Neural cell (in vitro differentiated cells): ENCODE measurements around the gene KLF18. TPM values are rescaled to one million over a fixed set of nuclear protein-coding genes. Genes with fewer than 3 reads are reported as not detected.

Experiments used
- H2AFZ ChIP-seq: fragments of 200-600, 300-800 bp; sonication (generic), shearing (Covaris generic); 2 replicates; pipeline ENCODE4 v1.6.0; 2014; ENCODE audit warnings: low read depth, mild to moderate bottlenecking, antibody characterized with exemption, low read length, moderate library complexity
- H3F3A ChIP-seq: fragments of 200-600 bp; shearing (Covaris generic); 2 replicates; pipeline ENCODE4 v1.6.1; 2016; ENCODE audit warnings: mild to moderate bottlenecking, moderate library complexity, mixed read lengths, antibody characterized with exemption, low read length; ENCODE audit not compliant: insufficient read depth, poor library complexity, severe bottlenecking
- H3K27ac ChIP-seq: fragments of 200-600, 300-800 bp; sonication (generic), shearing (Covaris generic); 2 replicates; pipeline ENCODE4 v1.5.1; 2014; ENCODE audit warnings: mild to moderate bottlenecking, low read length, moderate library complexity
- H3K27me3 ChIP-seq: fragments of 300-800, 200-600 bp; sonication (generic), shearing (Covaris generic); 2 replicates; pipeline ENCODE4 v1.6.0; 2014; ENCODE audit warnings: mild to moderate bottlenecking, low read depth, low read length, moderate library complexity; ENCODE audit not compliant: insufficient read depth
- H3K36me3 ChIP-seq: fragments of 300-800, 200-600 bp; sonication (generic), shearing (Covaris generic); 2 replicates; pipeline ENCODE4 v1.5.1; 2014; ENCODE audit warnings: mild to moderate bottlenecking, antibody characterized with exemption, low read length, moderate library complexity; ENCODE audit not compliant: insufficient read depth
- H3K4me2 ChIP-seq: fragments of 300-800, 200-600 bp; sonication (generic), shearing (Covaris generic); 2 replicates; pipeline ENCODE4 v1.6.0; 2014; ENCODE audit warnings: mild to moderate bottlenecking, low read length
- H3K4me3 ChIP-seq: fragments of 300-800, 200-600 bp; sonication (generic), shearing (Covaris generic); 2 replicates; pipeline ENCODE4 v1.5.1; 2014; ENCODE audit warnings: mild to moderate bottlenecking, low read length, moderate library complexity
- H3K79me2 ChIP-seq: fragments of 200-600 bp; shearing (Covaris generic); replicated peaks from 2 replicates; pipeline ENCODE4 v1.6.0; 2014; ENCODE audit warnings: mild to moderate bottlenecking, low read length, moderate library complexity; ENCODE audit not compliant: insufficient read depth
- H3K9ac ChIP-seq: fragments of 300-800, 200-600 bp; sonication (generic), shearing (Covaris generic); 2 replicates; pipeline ENCODE4 v1.6.1; 2016; ENCODE audit warnings: mild to moderate bottlenecking, low read length, mixed read lengths
- H3K9me2 ChIP-seq: fragments of 200-600 bp; shearing (Covaris generic); 2 replicates; pipeline ENCODE4 v1.6.1; 2016; ENCODE audit warnings: mild to moderate bottlenecking, low read length, mixed read lengths; ENCODE audit not compliant: insufficient read depth
- H3K9me3 ChIP-seq: fragments of 200-600, 300-800 bp; sonication (generic), shearing (Covaris generic); 2 replicates; pipeline ENCODE4 v1.6.1; 2016; ENCODE audit warnings: mild to moderate bottlenecking, mixed run types, low read length, moderate library complexity, mixed read lengths
- H4K20me1 ChIP-seq: fragments of 200-600 bp; shearing (Covaris generic); 2 replicates; pipeline ENCODE4 v1.6.1; 2016; ENCODE audit warnings: mild to moderate bottlenecking, mixed run types; ENCODE audit not compliant: insufficient read depth
- EP300 ChIP-seq: fragments of 450-650 bp; conservative IDR thresholded peaks from 2 replicates; pipeline ENCODE4 v1.6.1; 2014; ENCODE audit warnings: antibody characterized with exemption, mild to moderate bottlenecking, moderate library complexity; ENCODE audit not compliant: poor library complexity, severe bottlenecking
- EZH2 ChIP-seq: fragments of 200-600, 300-800 bp; shearing (Covaris generic), sonication (generic); IDR thresholded peaks from 2 replicates; pipeline ENCODE4 v1.6.1; 2014; ENCODE audit warnings: antibody characterized with exemption, low read length, borderline replicate concordance, mild to moderate bottlenecking; ENCODE audit not compliant: insufficient read depth, poor library complexity, severe bottlenecking
- MXI1 ChIP-seq: fragments of 450-650 bp; conservative IDR thresholded peaks from 2 replicates; pipeline ENCODE4 v1.6.1; 2014; ENCODE audit warnings: antibody characterized with exemption, mild to moderate bottlenecking; ENCODE audit not compliant: poor library complexity, severe bottlenecking
- POLR2AphosphoS5 ChIP-seq: IDR thresholded peaks from 2 replicates; pipeline ENCODE4 v1.6.1; 2012
- RAD21 ChIP-seq: fragments of 450-650 bp; conservative IDR thresholded peaks from 2 replicates; pipeline ENCODE4 v1.6.1; 2014; ENCODE audit warnings: antibody characterized with exemption, mild to moderate bottlenecking, moderate library complexity
- SMC3 ChIP-seq: fragments of 450-650 bp; conservative IDR thresholded peaks from 2 replicates; pipeline ENCODE4 v1.6.1; 2014; ENCODE audit warnings: antibody characterized with exemption, mild to moderate bottlenecking, moderate library complexity; ENCODE audit not compliant: poor library complexity
- TAF1 ChIP-seq: IDR thresholded peaks from 2 replicates; pipeline ENCODE4 v1.6.1; 2012; ENCODE audit warnings: low read depth
- polyA plus RNA-seq: library from polyadenylated mRNA; depleted of rRNA; stranded (reverse); fragments of >200 nt; gene quantifications from 2 replicates; pipeline ENCODE4 v1.2.3, GENCODE V29; 2014
- TF ChIP-seq, protein P1 (sequence below): fragments of 450-650 bp; IDR thresholded peaks from 2 replicates; pipeline ENCODE4 v1.5.1; 2014; ENCODE audit warnings: antibody characterized with exemption, mild to moderate bottlenecking, moderate library complexity; ENCODE audit not compliant: poor library complexity, severe bottlenecking
- TF ChIP-seq, protein P2 (sequence below): IDR thresholded peaks from 2 replicates; pipeline ENCODE4 v1.6.1; 2012; ENCODE audit warnings: borderline replicate concordance

Gene KLF18
- polyA plus RNA-seq, 1 donor from 2014 or later = not detected

DNA sequence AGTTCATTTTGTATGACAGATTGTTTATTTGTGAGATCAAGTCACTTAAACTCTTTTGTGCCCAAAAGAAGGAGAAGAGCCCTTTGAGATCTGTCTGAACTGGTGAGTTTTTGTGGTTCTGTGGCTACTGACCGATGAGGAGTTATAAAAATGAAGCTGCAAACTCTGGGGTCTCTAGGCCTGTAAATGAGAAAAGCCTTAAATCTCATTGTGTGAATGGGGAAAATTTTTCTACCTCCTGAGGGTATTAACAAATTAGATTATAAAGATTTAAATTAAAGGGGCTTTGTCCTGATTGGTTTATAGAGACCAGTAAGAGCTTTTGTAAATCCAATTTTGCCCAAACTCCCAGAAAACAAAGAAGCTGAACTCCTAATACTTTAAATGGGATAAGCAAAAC lies 32.5 kb downstream of the KLF18 start:
- Histone ChIP-seq H2AFZ (no peak overlapping the region), H3K4me2 (no peak overlapping the region), H3K79me2 (no peaks in the 10 kb centered on the region), H3K9me3 (no peaks in the 10 kb centered on the region), H3K27ac (no peak overlapping the region), H3F3A (no peaks in the 10 kb centered on the region), H4K20me1 (no peaks in the 10 kb centered on the region), H3K9ac (no peak overlapping the region), H3K9me2 (no peaks in the 10 kb centered on the region), H3K27me3 (no peaks in the 10 kb centered on the region), H3K4me3 (no peak overlapping the region), H3K36me3 (no peaks in the 10 kb centered on the region)
- TF ChIP-seq TAF1 = no peak
- TF ChIP-seq, protein P1, sequence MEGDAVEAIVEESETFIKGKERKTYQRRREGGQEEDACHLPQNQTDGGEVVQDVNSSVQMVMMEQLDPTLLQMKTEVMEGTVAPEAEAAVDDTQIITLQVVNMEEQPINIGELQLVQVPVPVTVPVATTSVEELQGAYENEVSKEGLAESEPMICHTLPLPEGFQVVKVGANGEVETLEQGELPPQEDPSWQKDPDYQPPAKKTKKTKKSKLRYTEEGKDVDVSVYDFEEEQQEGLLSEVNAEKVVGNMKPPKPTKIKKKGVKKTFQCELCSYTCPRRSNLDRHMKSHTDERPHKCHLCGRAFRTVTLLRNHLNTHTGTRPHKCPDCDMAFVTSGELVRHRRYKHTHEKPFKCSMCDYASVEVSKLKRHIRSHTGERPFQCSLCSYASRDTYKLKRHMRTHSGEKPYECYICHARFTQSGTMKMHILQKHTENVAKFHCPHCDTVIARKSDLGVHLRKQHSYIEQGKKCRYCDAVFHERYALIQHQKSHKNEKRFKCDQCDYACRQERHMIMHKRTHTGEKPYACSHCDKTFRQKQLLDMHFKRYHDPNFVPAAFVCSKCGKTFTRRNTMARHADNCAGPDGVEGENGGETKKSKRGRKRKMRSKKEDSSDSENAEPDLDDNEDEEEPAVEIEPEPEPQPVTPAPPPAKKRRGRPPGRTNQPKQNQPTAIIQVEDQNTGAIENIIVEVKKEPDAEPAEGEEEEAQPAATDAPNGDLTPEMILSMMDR = no peak
- TF ChIP-seq, protein P2, sequence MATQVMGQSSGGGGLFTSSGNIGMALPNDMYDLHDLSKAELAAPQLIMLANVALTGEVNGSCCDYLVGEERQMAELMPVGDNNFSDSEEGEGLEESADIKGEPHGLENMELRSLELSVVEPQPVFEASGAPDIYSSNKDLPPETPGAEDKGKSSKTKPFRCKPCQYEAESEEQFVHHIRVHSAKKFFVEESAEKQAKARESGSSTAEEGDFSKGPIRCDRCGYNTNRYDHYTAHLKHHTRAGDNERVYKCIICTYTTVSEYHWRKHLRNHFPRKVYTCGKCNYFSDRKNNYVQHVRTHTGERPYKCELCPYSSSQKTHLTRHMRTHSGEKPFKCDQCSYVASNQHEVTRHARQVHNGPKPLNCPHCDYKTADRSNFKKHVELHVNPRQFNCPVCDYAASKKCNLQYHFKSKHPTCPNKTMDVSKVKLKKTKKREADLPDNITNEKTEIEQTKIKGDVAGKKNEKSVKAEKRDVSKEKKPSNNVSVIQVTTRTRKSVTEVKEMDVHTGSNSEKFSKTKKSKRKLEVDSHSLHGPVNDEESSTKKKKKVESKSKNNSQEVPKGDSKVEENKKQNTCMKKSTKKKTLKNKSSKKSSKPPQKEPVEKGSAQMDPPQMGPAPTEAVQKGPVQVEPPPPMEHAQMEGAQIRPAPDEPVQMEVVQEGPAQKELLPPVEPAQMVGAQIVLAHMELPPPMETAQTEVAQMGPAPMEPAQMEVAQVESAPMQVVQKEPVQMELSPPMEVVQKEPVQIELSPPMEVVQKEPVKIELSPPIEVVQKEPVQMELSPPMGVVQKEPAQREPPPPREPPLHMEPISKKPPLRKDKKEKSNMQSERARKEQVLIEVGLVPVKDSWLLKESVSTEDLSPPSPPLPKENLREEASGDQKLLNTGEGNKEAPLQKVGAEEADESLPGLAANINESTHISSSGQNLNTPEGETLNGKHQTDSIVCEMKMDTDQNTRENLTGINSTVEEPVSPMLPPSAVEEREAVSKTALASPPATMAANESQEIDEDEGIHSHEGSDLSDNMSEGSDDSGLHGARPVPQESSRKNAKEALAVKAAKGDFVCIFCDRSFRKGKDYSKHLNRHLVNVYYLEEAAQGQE = no peak
- TF ChIP-seq SMC3 = no peak
- no peak for TF ChIP-seq POLR2AphosphoS5
- no peak for TF ChIP-seq MXI1
- no peak for TF ChIP-seq EZH2
- no peak for TF ChIP-seq EP300
- TF ChIP-seq RAD21 = no peak

DNA sequence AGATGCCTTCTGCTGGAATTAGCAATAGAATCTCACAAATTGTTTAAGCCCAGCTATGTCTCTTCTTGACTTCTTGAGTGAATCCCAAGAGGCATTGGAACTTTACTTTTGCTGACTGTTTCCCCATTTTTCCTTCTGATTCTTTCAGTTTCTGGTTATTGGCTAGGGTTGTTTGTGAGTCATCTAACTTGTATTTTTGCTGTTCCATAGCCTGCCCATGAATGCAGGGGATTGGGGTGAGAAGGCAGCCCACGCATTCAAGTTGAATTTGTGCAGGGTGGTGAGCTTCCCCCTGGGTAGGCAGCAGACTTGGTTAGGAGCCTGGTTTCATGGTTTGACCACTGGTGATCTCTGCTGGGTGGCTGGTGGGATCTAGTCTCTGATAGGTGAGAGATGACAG lies 33.2 kb downstream of the KLF18 start:
- Histone ChIP-seq H3K9me2 (no peaks in the 10 kb centered on the region), H3K9me3 (no peaks in the 10 kb centered on the region), H3K9ac (no peak overlapping the region), H3K79me2 (no peaks in the 10 kb centered on the region), H3K27ac (no peak overlapping the region), H2AFZ (no peak overlapping the region), H4K20me1 (no peaks in the 10 kb centered on the region), H3K27me3 (no peaks in the 10 kb centered on the region), H3K36me3 (no peaks in the 10 kb centered on the region), H3F3A (no peaks in the 10 kb centered on the region), H3K4me2 (no peak overlapping the region), H3K4me3 (no peak overlapping the region)
- TF ChIP-seq EP300 (no peak), TAF1 (no peak), SMC3 (no peak), POLR2AphosphoS5 (no peak), MXI1 (no peak), EZH2 (no peak), RAD21 (no peak)
- TF ChIP-seq, protein P1 = no peak
- TF ChIP-seq, protein P2 = no peak
